Astrocyte (in vitro differentiated cells and primary cell): ENCODE data around the gene CEP350. TPM values are rescaled to one million over a fixed set of nuclear protein-coding genes. Genes with fewer than 3 reads are reported as not detected.

ENCODE experiments used
- DNase-seq: peaks from one replicate; pipeline ENCODE4 v3.0.0-alpha.2; 2010; ENCODE audit warnings: low read depth
- FAIRE-seq: peaks from 2 replicates; lab custom pipeline; 2011; peaks lifted over from hg19 to GRCh38; lab: Jason Lieb, UNC
- H2AFZ ChIP-seq: 2 replicates; pipeline ENCODE4 v1.6.0; 2012; ENCODE audit warnings: low read depth, low read length, inconsistent platforms
- H3K27ac ChIP-seq: 2 replicates; pipeline ENCODE4 v1.5.1; 2011; ENCODE audit warnings: low read depth, low read length, inconsistent platforms
- H3K27me3 ChIP-seq: 2 replicates; pipeline ENCODE4 v1.6.0; 2011; ENCODE audit warnings: low read length, inconsistent platforms; ENCODE audit not compliant: insufficient read depth
- H3K36me3 ChIP-seq: 2 replicates; pipeline ENCODE4 v1.5.1; 2011; ENCODE audit warnings: low read length, inconsistent platforms; ENCODE audit not compliant: insufficient read depth
- H3K4me1 ChIP-seq: 2 replicates; pipeline ENCODE4 v1.5.1; 2011; ENCODE audit warnings: low read length, inconsistent platforms; ENCODE audit not compliant: insufficient read depth
- H3K4me2 ChIP-seq: 2 replicates; pipeline ENCODE4 v1.6.0; 2012; ENCODE audit warnings: low read length, inconsistent platforms
- H3K4me3 ChIP-seq: 2 replicates; pipeline ENCODE4 v1.5.1; 2011; ENCODE audit warnings: low read depth, mild to moderate bottlenecking, low read length, inconsistent platforms; ENCODE audit not compliant: insufficient read depth
- H3K79me2 ChIP-seq: 2 replicates; pipeline ENCODE4 v1.6.0; 2012; ENCODE audit warnings: mild to moderate bottlenecking, low read length, inconsistent platforms; ENCODE audit not compliant: insufficient read depth
- H3K9ac ChIP-seq: 2 replicates; pipeline ENCODE4 v1.6.0; 2012; ENCODE audit warnings: mild to moderate bottlenecking, low read length, inconsistent platforms
- H3K9me3 ChIP-seq: 2 replicates; pipeline ENCODE4 v1.5.1; 2012; ENCODE audit warnings: low read depth, mild to moderate bottlenecking, low read length, inconsistent platforms; ENCODE audit not compliant: insufficient read depth
- H4K20me1 ChIP-seq: 2 replicates; pipeline ENCODE4 v1.6.0; 2012; ENCODE audit warnings: low read length, inconsistent platforms; ENCODE audit not compliant: insufficient read depth
- H3K27ac Mint-ChIP-seq: one replicate; pipeline ENCODE4 v1.8.0; 2021; ENCODE audit warnings: mild to moderate bottlenecking, mixed read lengths; ENCODE audit not compliant: unreplicated experiment
- H3K27me3 Mint-ChIP-seq: one replicate; pipeline ENCODE4 v1.8.0; 2021; ENCODE audit warnings: low read depth, mixed read lengths; ENCODE audit not compliant: unreplicated experiment
- H3K36me3 Mint-ChIP-seq: one replicate; pipeline ENCODE4 v1.8.0; 2021; ENCODE audit warnings: low read depth, mixed read lengths; ENCODE audit not compliant: unreplicated experiment
- H3K4me1 Mint-ChIP-seq: one replicate; pipeline ENCODE4 v1.8.0; 2021; ENCODE audit warnings: low read depth, mixed read lengths; ENCODE audit not compliant: unreplicated experiment
- H3K4me3 Mint-ChIP-seq: one replicate; pipeline ENCODE4 v1.8.0; 2021; ENCODE audit warnings: mild to moderate bottlenecking, moderate library complexity, mixed read lengths; ENCODE audit not compliant: unreplicated experiment
- H3K9me3 Mint-ChIP-seq: one replicate; pipeline ENCODE4 v1.8.0; 2021; ENCODE audit warnings: mild to moderate bottlenecking, mixed read lengths; ENCODE audit not compliant: unreplicated experiment
- CTCF ChIP-seq: IDR thresholded peaks from 2 replicates; pipeline ENCODE4 v1.5.1; 2011; ENCODE audit warnings: low read depth, mild to moderate bottlenecking, inconsistent platforms, low read length, moderate library complexity; ENCODE audit not compliant: insufficient read depth
- EZH2 ChIP-seq: IDR thresholded peaks from 2 replicates; pipeline ENCODE4 v1.6.1; 2012; ENCODE audit warnings: mild to moderate bottlenecking, low read length, inconsistent platforms; ENCODE audit not compliant: insufficient read depth
- total RNA-seq: library from RNA; stranded (reverse); gene quantifications from 2 replicates; pipeline ENCODE4 v1.2.1, GENCODE V29; 2021

Gene CEP350
- total RNA-seq, 1 donor from 2014 or later = 29.2 TPM

GRCh38 chr1:179929955-179930798 lies 24.4 kb upstream of the CEP350 start:
- DNase-seq = no peak
- Histone ChIP-seq H4K20me1 (no peaks in the 10 kb centered on the region), H3K4me2 (no peak overlapping the region), H3K4me1 (peaks cover 6% of the 10 kb centered on the region), H3K9ac (no peak overlapping the region), H2AFZ (no peak overlapping the region), H3K79me2 (no peaks in the 10 kb centered on the region), H3K27me3 (peaks cover under 1% of the 10 kb centered on the region), H3K36me3 (no peaks in the 10 kb centered on the region), H3K9me3 (no peaks in the 10 kb centered on the region), H3K4me3 (no peak overlapping the region), H3K27ac (no peak overlapping the region)
- no peaks in the 10 kb centered on the region for H3K27me3 Mint-ChIP-seq
- H3K9me3 Mint-ChIP-seq = no peaks in the 10 kb centered on the region
- no peak overlapping the region for H3K4me3 Mint-ChIP-seq
- no peaks in the 10 kb centered on the region for H3K36me3 Mint-ChIP-seq
- H3K4me1 Mint-ChIP-seq = peaks cover 5% of the 10 kb centered on the region
- FAIRE-seq = no peak
- H3K27ac Mint-ChIP-seq = no peak overlapping the region
- no peak for TF ChIP-seq EZH2
- no peak for TF ChIP-seq CTCF

GRCh38 chr1:179930867-179931266 lies 23.7 kb upstream of the CEP350 start:
- no peaks in the 10 kb centered on the region for H3K79me2 ChIP-seq
- H3K4me1 ChIP-seq = peaks cover 6% of the 10 kb centered on the region
- H3K4me3 ChIP-seq = no peak overlapping the region
- H3K9ac ChIP-seq = no peak overlapping the region
- Mint-ChIP-seq H3K27ac (no peak overlapping the region), H3K27me3 (no peaks in the 10 kb centered on the region), H3K4me1 (peaks cover 5% of the 10 kb centered on the region), H3K36me3 (no peaks in the 10 kb centered on the region), H3K4me3 (no peak overlapping the region), H3K9me3 (no peaks in the 10 kb centered on the region)
- TF ChIP-seq EZH2 (no peak), CTCF (no peak)
- H3K9me3 ChIP-seq = no peaks in the 10 kb centered on the region
- H3K27ac ChIP-seq = no peak overlapping the region
- H3K27me3 ChIP-seq = peaks cover 2% of the 10 kb centered on the region
- no peak for FAIRE-seq
- H2AFZ ChIP-seq = no peak overlapping the region
- H3K36me3 ChIP-seq = no peaks in the 10 kb centered on the region
- DNase-seq = peak; percentile 15
- H4K20me1 ChIP-seq = no peaks in the 10 kb centered on the region
- no peak overlapping the region for H3K4me2 ChIP-seq

GRCh38 chr1:179933219-179933618 lies 21.4 kb upstream of the CEP350 start:
- DNase-seq (no peak), FAIRE-seq (no peak)
- H3K27me3 ChIP-seq = peaks cover 2% of the 10 kb centered on the region
- H4K20me1 ChIP-seq = no peaks in the 10 kb centered on the region
- H3K27ac ChIP-seq = no peak overlapping the region
- no peaks in the 10 kb centered on the region for H3K9me3 ChIP-seq
- H3K36me3 Mint-ChIP-seq = no peaks in the 10 kb centered on the region
- no peaks in the 10 kb centered on the region for H3K9me3 Mint-ChIP-seq
- no peak overlapping the region for H3K4me3 Mint-ChIP-seq
- no peak overlapping the region for H2AFZ ChIP-seq
- no peak overlapping the region for H3K4me3 ChIP-seq
- TF ChIP-seq EZH2 = no peak
- TF ChIP-seq CTCF = no peak
- H3K27ac Mint-ChIP-seq = no peak overlapping the region
- no peaks in the 10 kb centered on the region for H3K79me2 ChIP-seq
- peaks cover 5% of the 10 kb centered on the region for H3K4me1 Mint-ChIP-seq
- no peak overlapping the region for H3K9ac ChIP-seq
- H3K4me1 ChIP-seq = peaks cover 3% of the 10 kb centered on the region
- no peak overlapping the region for H3K4me2 ChIP-seq
- no peaks in the 10 kb centered on the region for H3K27me3 Mint-ChIP-seq
- H3K36me3 ChIP-seq = no peaks in the 10 kb centered on the region
